GM11168 (cell line): Measurements from ENCODE around the gene SURF4.

Experiments used
- in situ Hi-C: fragments of 300-500 bp; cut with MboI; formaldehyde crosslinking; loops from one replicate; pipeline ENCODE4 v1.12.0; 2022; ENCODE audit warnings: low sequenced_read_pairs; ENCODE audit not compliant: unreplicated experiment

The SURF4 gene

DNA sequence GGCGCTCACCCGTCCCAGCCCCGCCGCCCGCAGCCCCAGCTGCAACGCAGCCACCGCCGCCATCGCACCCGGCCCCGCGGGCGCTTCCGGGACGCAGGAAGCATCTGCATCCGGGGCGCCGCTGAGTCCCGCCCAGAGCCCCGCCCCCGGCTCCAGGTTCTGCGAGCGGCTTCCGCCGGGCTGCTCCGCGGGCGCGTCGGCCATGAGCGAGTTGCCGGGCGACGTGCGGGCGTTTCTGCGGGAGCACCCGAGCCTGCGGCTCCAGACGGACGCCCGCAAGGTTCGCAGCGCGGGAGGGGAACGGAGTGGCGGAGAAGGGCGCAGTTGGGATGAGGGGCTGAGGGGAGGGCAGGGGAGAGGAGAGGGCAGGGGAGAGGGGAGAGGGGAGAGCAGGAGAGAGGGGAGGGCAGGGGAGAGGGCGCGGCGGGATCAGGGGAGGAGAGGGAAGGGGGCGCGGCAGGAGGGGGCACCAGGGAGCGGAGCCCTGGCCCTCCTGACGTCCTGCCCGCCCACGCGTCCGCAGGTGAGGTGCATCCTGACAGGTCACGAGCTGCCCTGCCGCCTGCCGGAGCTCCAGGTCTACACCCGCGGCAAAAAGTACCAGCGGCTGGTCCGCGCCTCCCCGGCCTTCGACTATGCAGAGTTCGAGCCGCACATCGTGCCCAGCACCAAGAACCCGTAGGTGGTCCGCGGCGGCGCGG is 19.3 kb downstream of the SURF4 start, which contains the start of the genes SURF1 and SURF2:
SURF1 (minus strand) TSS at position 97 of the 701 bp plus-strand sequence; CDS start at position 63, 34 bp downstream.
SURF2 (plus strand) TSS at position 160 of the 701 bp plus-strand sequence; CDS start at position 203, 43 bp downstream.
- in situ Hi-C loops = no loop called here

DNA sequence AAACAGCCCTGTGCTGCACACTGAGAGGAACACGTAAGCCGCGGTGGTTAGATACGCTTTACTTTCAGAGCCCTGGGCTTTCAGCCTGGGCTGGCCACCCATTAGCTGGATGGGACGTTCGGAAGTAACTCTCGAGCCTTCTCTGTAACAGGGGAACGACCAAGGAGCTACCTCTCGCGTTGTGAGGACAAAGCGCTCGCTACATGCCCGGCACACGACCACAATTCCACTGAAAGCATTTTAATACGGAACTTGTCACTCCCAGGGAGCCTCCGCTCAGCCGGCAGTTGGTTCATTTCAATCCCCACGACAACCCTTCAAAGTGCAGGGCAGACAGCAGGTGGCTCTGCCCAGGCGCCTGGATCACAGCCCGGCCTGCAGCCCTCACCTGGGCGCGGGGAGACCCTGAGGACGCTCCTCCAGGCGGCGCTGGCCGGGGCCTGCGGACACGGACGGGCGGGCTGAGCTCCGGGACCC is 19.9 kb downstream of the SURF4 start:
- in situ Hi-C loops = no loop called here

GRCh38 chr9:133354766-133355165 is 21.1 kb downstream of the SURF4 start:
- in situ Hi-C loops = no loop called here

GRCh38 chr9:133353548-133353947 is 22.3 kb downstream of the SURF4 start:
- in situ Hi-C loops = no loop called here

DNA sequence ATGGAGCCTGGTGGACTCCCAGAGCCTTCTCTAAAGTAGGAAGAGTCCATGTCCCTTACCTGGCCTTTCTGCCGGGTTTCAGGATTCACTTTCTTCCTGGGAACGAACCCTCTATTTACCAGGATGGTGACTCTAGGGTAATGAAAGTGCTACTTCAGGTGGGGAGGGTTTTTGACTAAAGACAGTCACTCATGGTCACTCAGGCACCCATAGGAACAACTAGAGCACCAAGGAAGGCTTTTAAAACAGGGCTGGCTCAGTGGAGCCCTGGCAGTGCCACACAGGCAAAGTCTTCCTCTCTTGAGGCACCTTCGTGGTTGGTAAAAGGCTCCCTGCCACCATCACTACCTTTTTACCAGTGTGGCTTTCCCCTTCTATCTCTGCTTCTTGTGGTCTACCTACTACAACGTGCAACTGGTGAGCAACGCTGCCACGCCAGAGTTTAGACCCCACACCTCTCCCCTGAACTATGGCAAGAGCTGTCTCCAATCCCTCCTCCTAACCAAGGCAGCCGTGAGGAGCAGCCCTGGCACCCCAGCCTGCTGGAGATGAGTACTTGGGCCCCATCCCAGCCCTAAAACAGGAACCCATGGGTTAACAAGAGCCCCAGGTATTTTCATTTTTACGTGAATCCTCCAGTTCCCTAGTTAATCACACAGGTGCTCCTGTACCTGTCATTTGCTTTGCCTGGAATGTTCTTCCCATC is 23.1 kb downstream of the SURF4 start:
- in situ Hi-C loops = no loop called here

- in situ Hi-C loops = no loop called here
These were observed 23.8 kb downstream of the SURF4 start for GRCh38 chr9:133351908-133352634.

DNA sequence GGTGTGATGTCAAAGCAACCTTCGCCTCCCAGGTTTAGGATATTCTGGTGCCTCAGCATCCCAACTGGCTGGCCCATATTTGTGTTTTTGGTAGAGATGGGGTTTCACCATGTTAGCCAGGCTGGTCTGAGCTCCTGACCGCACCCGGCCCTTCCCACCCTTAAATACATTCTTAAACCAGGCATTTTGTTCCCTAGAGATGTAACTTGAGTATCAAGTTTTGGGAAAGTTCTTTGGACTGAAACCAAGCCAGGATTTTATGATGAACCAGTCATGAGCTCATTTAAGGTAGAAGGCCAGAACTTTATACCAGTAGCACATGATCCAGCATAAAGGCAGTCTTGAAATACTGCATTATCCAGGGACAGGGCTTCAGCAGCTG is 24.3 kb downstream of the SURF4 start:
- in situ Hi-C loops = no loop called here

- in situ Hi-C loops = no loop called here
These were observed 25.8 kb downstream of the SURF4 start for GRCh38 chr9:133349965-133350616.

DNA sequence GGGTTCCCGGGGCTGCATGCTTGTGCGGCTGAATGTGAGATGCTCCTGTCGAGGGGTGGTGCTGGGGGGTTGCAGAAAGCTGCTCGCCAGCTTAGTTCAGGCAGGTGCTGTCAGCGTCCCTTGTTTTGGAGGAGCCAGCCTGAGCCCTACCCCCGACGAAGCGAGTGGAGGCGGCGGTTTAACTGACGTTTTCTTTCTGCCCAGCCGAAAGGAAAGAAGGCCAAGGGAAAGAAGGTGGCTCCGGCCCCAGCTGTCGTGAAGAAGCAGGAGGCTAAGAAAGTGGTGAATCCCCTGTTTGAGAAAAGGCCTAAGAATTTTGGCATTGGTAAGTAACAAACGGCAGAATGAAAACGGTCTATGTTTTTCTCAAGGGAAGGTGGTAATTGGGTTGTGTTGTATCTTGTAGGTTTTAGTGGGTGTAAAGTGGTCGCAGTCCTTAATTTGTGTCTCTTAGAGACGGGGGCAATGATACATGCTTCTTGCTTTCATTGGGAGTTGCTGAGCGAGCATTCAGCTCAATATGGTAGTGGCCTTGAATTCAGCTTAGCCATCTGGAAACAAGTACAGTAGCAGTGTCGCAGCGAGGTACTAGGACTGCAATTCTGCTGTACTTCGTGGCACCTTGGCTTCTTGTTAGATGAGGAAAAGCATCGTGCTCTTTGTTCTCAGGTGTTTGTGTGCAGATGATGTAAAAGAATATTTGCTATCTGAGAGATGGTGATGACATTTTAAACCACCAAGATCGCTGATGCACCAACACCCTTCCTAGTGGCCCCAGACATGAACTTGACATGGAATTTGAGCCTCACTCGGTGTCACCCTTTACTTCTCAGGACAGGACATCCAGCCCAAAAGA is 26.9 kb downstream of the SURF4 start:
- in situ Hi-C loops = no loop called here

DNA sequence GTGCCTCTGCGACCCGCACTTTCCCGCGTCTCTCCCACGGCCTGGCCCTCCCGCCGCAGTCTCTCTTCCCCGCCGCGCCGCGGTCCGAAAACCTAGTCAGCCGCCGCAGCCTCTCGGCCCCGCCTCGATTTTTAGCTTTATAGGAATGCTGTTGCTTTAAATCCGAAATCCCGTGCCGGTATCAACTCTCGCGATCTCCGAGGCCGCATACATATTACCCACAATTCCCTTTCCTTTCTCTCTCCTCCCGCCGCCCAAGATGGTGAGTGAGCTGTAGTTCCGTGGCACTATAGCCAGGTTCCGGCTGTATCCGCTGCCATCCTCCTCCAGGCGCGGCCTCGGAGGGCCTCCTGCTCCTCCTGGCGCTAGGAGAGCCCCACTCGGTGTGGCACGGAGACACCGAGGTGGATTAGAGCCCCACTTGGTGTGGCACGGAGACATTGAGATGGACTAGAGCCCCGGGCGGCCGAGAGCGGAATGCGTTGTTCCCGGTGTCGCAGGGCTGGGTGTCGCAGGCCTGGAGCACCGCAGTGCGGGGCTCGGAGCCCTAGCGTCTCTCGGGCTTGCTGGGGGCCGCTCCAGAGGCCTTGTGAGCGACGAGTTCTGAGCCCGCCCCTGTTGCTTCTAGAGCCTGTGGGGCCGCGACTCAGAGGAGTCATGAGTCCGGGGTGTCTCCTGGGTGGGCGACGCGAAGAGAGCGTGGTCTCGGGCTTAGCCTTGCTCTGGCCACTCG is 27.7 kb downstream of the SURF4 start, which contains the start of the genes MED22 and RPL7A:
MED22 (minus strand) TSS at position 147 of the 733 bp plus-strand sequence. CDS start 1,469 bp downstream, outside the sequence.
RPL7A (plus strand) TSS at position 234 of the 733 bp plus-strand sequence; CDS start at position 260, 26 bp downstream.
- in situ Hi-C loops = no loop called here

GRCh38 chr9:133347515-133347984 is 28.3 kb downstream of the SURF4 start:
- in situ Hi-C loops = no loop called here

- in situ Hi-C loops = no loop called here
These were observed 29.7 kb downstream of the SURF4 start for GRCh38 chr9:133346021-133346785.

- in situ Hi-C loops = no loop called here
These were observed 30.3 kb downstream of the SURF4 start for GRCh38 chr9:133345596-133345995.

- in situ Hi-C loops = no loop called here
These were observed 30.9 kb downstream of the SURF4 start for GRCh38 chr9:133344979-133345378.

DNA sequence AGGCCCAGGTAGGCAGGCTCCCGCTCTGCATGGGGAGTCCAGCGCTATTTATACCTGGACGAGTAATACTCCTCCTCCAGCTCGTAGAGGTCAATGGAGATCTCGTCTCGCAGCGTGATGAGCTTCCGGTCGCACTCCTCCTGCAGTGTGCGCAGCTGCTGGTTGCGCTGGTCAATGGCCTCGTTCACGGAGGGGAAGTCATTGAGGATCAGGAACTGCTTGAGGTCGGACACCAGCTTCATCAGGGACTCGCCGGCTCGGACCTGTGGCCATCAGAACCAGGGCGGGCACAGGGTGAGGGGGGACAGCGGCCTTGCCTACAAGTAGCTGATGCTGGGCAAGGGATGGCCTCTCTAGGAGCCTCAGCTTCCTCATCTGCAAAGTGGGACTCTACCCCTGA is 31.8 kb downstream of the SURF4 start:
- in situ Hi-C loops = no loop called here

GRCh38 chr9:133342570-133342969 is 33.3 kb downstream of the SURF4 start:
- in situ Hi-C loops = no loop called here

GRCh38 chr9:133342069-133342406 is 33.8 kb downstream of the SURF4 start:
- in situ Hi-C loops = no loop called here
